Prostate gland (tissue), 2 donors: ENCODE measurements around the gene TPSD1. TPM values are rescaled to one million over a fixed set of nuclear protein-coding genes. Genes with fewer than 3 reads are reported as not detected.

Source experiments
- DNase-seq: peaks from one replicate; pipeline ENCODE4 v3.0.0-alpha.2; 2019; ENCODE audit warnings: low spot score
- H3K27ac ChIP-seq, 2 donors: fragments of 200-600 bp; sonication (generic); 2 replicates each; pipeline ENCODE4 v1.5.1; 2017 to 2019
- H3K27me3 ChIP-seq: fragments of 200-600 bp; sonication (generic); replicated peaks from 2 replicates; pipeline ENCODE4 v1.5.1; 2019; ENCODE audit not compliant: insufficient read depth
- H3K36me3 ChIP-seq, 2 donors: fragments of 200-600 bp; sonication (generic); 1 replicate in 1 of 2; 2 replicates in 1 of 2; pipeline versions ENCODE4 v1.5.1 to v1.8.1; 2017 to 2019
- H3K4me1 ChIP-seq: fragments of 200-600 bp; sonication (generic); replicated peaks from 2 replicates; pipeline ENCODE4 v1.5.1; 2019
- H3K4me3 ChIP-seq, 2 donors: fragments of 200-600 bp; sonication (generic); 2 replicates each; pipeline ENCODE4 v1.5.1; 2017 to 2019
- H3K9me3 ChIP-seq: fragments of 200-600 bp; sonication (generic); 2 replicates; pipeline ENCODE4 v1.5.1; 2017
- POLR2A ChIP-seq: fragments of 450-650 bp; IDR thresholded peaks from one replicate; pipeline ENCODE4 v1.6.1; 2016; ENCODE audit warnings: antibody characterized with exemption, mild to moderate bottlenecking
- POLR2AphosphoS5 ChIP-seq: sonication (generic); formaldehyde crosslinking; IDR thresholded peaks from one replicate; pipeline ENCODE4 v1.6.1; 2017; ENCODE audit warnings: antibody characterized with exemption
- WGBS: methylation state at CpG from one replicate; pipeline ENCODE4 v1.1.5; 2018; 5-methylcytosine and 5-hydroxymethylcytosine counted together
- intact Hi-C: fragments of 100-400 bp; cut with DNase I; formaldehyde crosslinking; loops from one replicate; pipeline ENCODE4 v1.14.2; 2022
- total RNA-seq, 2 donors: library from RNA; depleted of rRNA; stranded (reverse); fragments of >200 nt; gene quantifications; one replicate each; pipeline ENCODE4 v1.1.0, GENCODE V29; 2016
- TF ChIP-seq, protein P1 (sequence below), 4 experiments: fragments of 200-600 bp in 2 of 4; fragments of 450-650 bp in 2 of 4; sonication (generic) in 2 of 4; IDR thresholded peaks; 1 replicate in 3 of 4; 2 replicates in 1 of 4; pipeline ENCODE4 v1.5.1; 2016 to 2019; ENCODE audit warnings: antibody characterized with exemption in 4 of 4, mild to moderate bottlenecking in 2 of 4, moderate library complexity in 2 of 4

Gene TPSD1
- total RNA-seq, 2 donors from 2014 or later = 0.82 to 1.9 TPM

DNA sequence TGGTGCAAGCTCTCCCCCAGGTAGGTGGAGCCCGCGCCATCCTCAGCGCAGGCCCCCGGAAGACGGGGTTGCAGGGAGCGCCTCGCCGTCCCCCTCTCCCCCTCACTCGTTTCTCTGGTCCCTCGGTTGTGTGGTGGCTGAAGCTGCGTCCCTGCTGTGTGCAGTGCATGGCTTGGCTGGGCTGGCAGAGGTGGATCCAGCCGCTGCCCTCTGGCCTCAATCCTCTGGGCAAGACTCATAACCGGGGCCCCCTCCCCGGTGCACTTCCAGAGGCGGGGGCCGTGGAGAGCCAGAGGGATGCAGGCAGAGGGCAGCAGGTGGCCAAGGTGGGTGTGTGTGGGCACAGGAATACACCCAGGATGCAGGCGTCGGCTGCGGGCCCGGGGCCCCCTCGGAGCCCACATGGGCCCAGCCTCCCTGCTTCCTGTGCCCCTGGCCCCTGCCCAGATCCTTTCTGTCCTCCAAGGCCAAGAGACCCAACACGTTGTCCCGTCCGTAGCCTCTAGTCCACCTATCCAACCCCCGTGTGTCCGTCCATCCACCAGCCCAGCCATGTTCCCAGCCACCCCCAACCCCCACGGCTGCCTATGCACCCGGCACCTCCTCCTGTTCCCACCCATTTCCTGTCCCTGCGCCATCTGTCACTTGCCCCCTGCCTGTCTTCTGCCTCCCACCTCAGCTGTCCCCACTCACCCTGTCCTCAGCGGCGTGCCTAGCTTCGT lies 40.1 kb upstream of the TPSD1 start:
- TF ChIP-seq POLR2A = no peak
- no peak for TF ChIP-seq POLR2AphosphoS5
- TF ChIP-seq, protein P1, sequence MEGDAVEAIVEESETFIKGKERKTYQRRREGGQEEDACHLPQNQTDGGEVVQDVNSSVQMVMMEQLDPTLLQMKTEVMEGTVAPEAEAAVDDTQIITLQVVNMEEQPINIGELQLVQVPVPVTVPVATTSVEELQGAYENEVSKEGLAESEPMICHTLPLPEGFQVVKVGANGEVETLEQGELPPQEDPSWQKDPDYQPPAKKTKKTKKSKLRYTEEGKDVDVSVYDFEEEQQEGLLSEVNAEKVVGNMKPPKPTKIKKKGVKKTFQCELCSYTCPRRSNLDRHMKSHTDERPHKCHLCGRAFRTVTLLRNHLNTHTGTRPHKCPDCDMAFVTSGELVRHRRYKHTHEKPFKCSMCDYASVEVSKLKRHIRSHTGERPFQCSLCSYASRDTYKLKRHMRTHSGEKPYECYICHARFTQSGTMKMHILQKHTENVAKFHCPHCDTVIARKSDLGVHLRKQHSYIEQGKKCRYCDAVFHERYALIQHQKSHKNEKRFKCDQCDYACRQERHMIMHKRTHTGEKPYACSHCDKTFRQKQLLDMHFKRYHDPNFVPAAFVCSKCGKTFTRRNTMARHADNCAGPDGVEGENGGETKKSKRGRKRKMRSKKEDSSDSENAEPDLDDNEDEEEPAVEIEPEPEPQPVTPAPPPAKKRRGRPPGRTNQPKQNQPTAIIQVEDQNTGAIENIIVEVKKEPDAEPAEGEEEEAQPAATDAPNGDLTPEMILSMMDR (IDR thresholded peaks at IDR 0.05) = no peak
- Histone ChIP-seq H3K9me3 (no peaks in the 10 kb centered on the region), H3K27me3 (no peaks in the 10 kb centered on the region), H3K4me1 (no peaks in the 10 kb centered on the region), H3K36me3 (no peaks in the 10 kb centered on the region), H3K27ac (no peak overlapping the region), H3K4me3 (no peak overlapping the region)
- DNase-seq = no peak
- WGBS = 81% methylated on average over 32 of the region's 32 CpGs
- intact Hi-C loops = loop anchor here (10.0 kb wide), 1 partner anchor 549 kb away; no protein-coding TSS in a partner anchor

DNA sequence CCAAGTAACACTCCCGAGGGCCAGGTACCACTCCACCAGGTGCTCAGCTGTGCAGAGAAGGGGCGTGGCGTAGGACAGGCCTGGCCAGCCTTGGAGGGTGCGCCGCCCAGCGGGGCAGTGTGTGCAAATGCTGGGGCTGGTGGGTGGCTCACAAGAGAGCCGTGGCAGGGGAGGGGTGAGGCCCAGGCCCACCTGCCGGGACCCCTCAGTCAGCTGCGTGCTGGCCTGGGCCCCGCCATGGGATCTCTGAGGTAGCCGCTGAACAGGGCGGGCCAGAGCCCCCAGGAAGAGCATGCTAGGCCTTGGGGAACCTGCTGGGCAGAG lies 39.6 kb upstream of the TPSD1 start:
- intact Hi-C loops = loop anchor here (10.0 kb wide), 1 partner anchor 549 kb away; no protein-coding TSS in a partner anchor

DNA sequence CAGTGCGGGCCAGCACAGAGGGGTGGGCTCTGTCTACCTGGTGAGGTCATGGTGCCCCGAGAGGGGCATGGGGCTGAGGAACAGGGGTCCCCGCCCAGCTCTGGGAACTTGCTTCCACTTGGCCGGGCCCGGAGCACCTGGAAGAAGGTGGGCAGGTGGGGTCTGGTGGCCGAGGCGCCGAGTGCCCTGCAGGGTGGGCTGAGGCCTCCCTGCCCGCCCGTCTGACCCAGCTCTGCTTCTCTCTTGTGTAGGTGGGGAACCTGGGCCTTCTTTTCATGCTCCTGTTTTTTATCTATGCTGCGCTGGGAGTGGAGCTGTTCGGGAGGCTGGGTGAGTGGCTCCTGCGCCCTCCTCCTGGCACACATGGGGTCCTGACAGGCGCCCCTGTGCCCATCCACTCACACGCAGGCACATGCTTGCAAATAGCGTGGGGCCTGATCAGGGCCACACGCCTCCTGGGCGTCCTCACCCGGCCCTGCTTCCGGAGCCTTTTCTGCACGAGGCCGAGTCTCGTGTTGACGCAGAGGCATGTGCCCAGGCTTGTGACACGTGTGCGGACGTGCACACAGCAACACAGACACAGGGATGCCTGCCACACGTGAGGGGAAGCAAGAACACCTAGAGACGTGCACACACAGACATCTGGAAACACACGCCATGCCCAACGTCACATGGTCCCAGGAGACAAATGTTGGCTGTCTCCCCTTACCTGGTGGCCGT lies 39.0 kb upstream of the TPSD1 start:
- no peak overlapping the region for H3K27ac ChIP-seq
- H3K36me3 ChIP-seq = no peaks in the 10 kb centered on the region
- DNase-seq = no peak
- no peak overlapping the region for H3K4me3 ChIP-seq
- intact Hi-C loops = loop anchor here (10.0 kb wide), 1 partner anchor 548 kb away; no protein-coding TSS in a partner anchor
- H3K27me3 ChIP-seq = no peaks in the 10 kb centered on the region
- WGBS = 88% methylated on average over 27 of the region's 32 CpGs
- no peaks in the 10 kb centered on the region for H3K9me3 ChIP-seq
- no peaks in the 10 kb centered on the region for H3K4me1 ChIP-seq
- no peak for TF ChIP-seq POLR2A
- TF ChIP-seq POLR2AphosphoS5 = no peak
- TF ChIP-seq, protein P1 (IDR thresholded peaks at IDR 0.05) = no peak

More for the DNA sequence above, 39.6 kb upstream of the TPSD1 start:
- H3K9me3 ChIP-seq = no peaks in the 10 kb centered on the region
- no peak for DNase-seq
- TF ChIP-seq POLR2A (no peak), POLR2AphosphoS5 (no peak)
- TF ChIP-seq, protein P1 (IDR thresholded peaks at IDR 0.05) = no peak
- no peak overlapping the region for H3K4me3 ChIP-seq
- H3K36me3 ChIP-seq = no peaks in the 10 kb centered on the region
- H3K4me1 ChIP-seq = no peaks in the 10 kb centered on the region
- no peaks in the 10 kb centered on the region for H3K27me3 ChIP-seq
- no peak overlapping the region for H3K27ac ChIP-seq
- 82% methylated on average over 12 of the region's 12 CpGs for WGBS

- H3K4me3 ChIP-seq = no peak overlapping the region
- TF ChIP-seq, protein P1 (IDR thresholded peaks at IDR 0.05) = no peak
- TF ChIP-seq POLR2AphosphoS5 (no peak), POLR2A (no peak)
- no peaks in the 10 kb centered on the region for H3K4me1 ChIP-seq
- intact Hi-C loops = loop anchor here (10.0 kb wide), 1 partner anchor 547 kb away; no protein-coding TSS in a partner anchor
- H3K27me3 ChIP-seq = no peaks in the 10 kb centered on the region
- H3K36me3 ChIP-seq = no peaks in the 10 kb centered on the region
- WGBS = 88% methylated on average over 15 of the region's 24 CpGs
- H3K9me3 ChIP-seq = no peaks in the 10 kb centered on the region
- DNase-seq = no peak
- no peak overlapping the region for H3K27ac ChIP-seq
Observed at GRCh38 chr16:1217526-1217925, 38.3 kb upstream of the TPSD1 start.
